Measurements from ENCODE around the gene KDM1A. TPM values are rescaled to one million over a fixed set of nuclear protein-coding genes. Genes with fewer than 3 reads are reported as not detected.

The KDM1A gene
- total RNA-seq, 1 experiment from 2014 or later: 245 TPM

DNA sequence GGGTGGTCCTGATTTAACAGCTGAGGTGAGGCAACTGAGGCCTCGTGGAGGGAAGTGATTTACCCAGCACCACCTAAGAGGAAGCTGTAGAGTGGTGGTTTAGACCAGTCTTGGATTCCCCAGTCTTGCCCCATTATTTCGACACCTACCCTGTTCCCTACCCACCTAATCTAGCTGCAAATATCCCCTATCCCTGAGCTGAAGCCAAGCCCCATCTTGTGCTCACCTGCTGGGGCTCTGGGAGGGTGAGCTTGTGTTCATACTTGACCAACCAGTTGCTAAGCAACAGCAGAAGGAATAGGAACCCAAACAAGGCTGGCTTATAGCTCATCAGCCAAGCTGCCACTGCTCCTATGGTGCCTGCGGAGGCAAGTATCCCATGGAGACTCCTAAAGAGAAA, 5.6 kb upstream of the KDM1A start:
- no peak for DNase-seq (ENCODE audit: low spot score)

GRCh38 chr1:23018661-23019093, 591 bp upstream of the KDM1A start:
- no peak for DNase-seq (ENCODE audit: low spot score)

- DNase-seq (ENCODE audit: low spot score): no peak
Observed at GRCh38 chr1:23019863-23020625, 776 bp downstream of the KDM1A start.

GRCh38 chr1:23020706-23021405, 1.6 kb downstream of the KDM1A start:
- no peak for DNase-seq (ENCODE audit: low spot score)

GRCh38 chr1:23021834-23022233, 2.6 kb downstream of the KDM1A start:
- no peak for DNase-seq (ENCODE audit: low spot score)

DNA sequence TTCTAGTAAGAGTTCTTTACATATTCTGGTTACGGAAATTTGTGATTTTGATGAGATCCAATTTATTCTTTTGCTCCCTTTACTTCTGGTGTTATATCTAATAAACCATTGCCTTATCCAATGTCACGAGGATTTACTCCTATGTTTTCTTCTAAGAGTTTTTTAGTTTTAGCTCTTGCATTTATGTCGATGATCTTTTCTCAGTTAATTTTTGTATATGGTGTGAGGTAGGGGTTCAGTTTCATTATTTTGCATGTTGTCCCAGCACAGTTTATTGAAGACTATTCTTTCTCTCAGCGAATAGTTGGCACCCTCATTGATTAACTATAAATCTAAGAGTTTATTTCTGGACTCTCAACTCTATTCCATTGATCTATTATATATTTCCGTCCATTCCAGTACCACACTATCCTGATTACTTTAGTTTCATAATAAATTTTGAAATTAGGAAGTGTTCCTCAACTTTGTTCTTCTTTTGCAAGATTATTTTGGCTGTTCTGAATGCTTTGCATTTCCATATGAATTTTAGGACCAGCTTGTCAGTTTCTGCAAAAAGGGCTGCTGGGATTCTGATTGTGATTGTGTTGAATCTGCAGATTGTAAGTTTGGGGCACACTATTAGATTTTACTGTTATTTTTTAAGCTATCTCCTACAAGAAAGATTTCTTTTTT, 4.0 kb downstream of the KDM1A start:
- no peak for DNase-seq (ENCODE audit: low spot score)

DNA sequence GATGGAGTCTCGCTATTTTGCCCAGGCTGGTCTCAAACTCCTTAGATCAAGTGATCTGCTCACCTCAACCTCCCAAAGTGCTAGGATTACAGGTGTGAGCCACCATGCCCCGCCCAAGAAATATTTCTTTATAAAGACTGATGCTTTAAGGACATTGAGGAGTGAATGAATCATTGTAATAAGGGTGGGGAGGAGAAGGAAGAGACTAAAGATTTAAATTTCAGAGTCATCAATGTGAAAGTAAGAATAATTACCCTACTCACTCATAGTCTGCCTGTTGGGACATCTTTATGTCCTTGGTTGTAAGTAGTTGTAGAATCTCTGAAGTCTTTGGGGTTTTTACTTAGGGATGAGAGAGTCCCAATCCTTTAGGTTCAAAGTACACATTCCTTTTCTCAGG, 7.3 kb downstream of the KDM1A start:
- no peak for DNase-seq (ENCODE audit: low spot score)

DNA sequence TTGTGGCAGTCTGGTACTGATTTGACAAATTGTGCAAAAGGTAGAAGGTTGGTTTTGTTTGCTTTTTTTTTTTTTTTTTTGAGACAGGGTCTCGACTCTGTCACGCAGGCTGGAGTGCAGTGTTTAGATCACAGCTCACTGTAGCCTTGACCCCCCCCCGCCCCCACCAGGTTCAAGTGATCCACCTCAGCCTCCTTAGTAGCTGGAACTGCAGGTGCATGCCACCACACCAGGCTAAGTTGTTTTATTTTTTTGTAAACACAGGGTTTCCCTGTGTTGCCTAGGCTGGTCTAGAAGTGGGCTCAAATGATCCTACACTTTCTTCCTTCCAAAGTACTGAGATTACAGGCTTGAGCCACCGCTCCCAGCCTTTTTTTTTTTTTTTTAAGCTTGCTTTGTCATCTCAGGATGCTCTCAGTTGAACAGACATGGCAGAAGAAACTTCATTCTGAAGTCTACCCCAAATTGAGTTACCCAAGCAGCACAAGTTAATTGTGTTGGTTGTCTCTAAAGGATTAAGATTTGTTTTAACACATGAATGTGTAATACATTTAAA, 8.2 kb downstream of the KDM1A start:
- DNase-seq (ENCODE audit: low spot score): no peak

DNA sequence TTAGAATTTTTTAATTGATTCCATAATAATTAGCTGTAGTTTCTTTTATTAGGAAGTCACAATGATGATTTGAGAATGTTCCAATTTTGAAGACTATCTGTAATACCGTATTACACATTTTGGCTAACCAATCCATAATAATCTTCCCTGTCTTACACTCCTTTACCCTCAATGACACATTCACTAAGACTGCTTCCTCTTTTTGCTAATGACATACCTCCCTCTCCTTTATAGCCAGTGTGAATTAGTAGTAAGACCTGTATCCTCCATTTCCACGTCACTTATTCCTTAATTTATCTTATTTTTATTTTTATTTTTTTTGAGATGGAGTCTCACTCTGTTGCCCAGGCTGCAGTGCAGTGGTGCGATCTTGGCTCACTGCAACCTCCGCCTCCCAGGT, 10.1 kb downstream of the KDM1A start:
- DNase-seq (ENCODE audit: low spot score): no peak

GRCh38 chr1:23035823-23036452, 16.7 kb downstream of the KDM1A start:
- no peak for DNase-seq (ENCODE audit: low spot score)

DNA sequence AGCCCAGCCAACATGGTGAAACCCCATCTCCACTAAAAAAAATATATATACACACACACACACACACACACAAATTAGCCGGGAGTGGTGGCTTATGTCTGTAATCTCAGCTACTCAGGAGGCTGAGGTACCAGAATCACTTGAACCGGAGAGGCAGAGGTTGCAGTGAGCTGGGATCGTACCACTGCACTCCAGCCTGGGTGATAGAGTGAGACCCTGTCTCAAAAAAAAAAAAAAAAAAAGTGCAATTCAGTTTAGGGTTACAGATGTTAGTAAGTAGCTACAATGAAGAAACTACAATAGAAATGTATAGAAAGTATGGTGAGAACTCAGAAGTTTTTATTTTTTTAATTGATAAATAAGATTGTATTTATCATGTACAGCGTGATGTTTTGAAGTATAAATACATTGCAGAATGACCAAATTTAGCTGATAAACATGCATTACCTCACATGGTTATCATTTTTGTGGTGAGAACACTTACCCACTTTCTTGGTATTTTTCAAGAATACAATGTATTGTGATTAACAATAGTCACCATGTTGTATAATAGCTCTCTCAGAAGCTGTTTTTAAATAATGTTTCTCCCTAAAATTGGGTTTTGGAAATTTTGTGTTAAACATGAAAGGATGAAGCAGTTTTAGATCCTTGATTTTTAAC, 17.9 kb downstream of the KDM1A start:
- no peak for DNase-seq (ENCODE audit: low spot score)

DNA sequence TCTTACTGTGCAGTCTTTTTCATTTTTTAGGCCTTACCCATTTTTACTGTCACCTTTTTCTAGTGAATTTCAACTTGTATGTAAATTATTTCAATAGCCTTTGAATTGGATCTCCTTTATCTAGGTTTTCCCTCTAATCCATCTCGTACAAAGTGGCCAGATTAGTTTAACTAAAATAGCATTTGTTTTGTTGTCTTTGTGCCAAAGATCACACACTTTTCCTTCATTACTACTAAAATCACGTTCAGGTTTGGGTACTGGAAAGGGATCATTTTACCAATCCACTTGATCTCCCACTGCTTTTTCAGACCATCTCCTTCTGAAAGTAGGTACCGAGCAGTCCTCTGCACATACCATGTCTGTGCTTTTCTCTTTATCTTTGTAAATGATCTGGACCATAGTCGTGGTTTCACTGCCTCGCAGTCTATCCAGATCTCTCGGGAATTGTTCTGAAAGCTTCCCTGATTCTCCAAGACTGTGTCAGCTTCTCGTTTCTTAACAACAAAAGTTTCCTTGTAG, 20.1 kb downstream of the KDM1A start:
- no peak for DNase-seq (ENCODE audit: low spot score)

DNA sequence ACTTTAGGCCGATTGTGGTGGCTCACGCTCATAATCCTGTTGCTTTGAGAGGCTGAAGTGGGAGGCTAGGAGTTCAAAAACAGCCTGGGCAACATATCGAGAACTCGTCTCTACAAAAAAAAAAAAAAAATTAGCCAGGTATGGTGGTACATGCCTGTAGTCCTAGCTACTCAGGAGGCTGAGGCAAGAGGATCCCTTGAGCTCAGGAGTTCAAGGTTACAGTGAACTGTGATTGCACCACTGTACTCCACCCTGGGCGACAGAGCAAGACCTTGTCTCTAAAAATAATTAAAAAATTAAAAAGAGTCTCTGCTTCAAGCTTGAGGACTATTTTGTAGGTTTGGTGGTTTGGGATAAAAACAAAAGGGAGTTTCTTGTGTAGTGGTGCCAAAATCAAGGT, 21.2 kb downstream of the KDM1A start:
- DNase-seq (ENCODE audit: low spot score): no peak

GRCh38 chr1:23044035-23044434, 24.8 kb downstream of the KDM1A start:
- DNase-seq (ENCODE audit: low spot score): no peak

- DNase-seq (ENCODE audit: low spot score): no peak
Observed at GRCh38 chr1:23050201-23050600, 30.9 kb downstream of the KDM1A start.

DNA sequence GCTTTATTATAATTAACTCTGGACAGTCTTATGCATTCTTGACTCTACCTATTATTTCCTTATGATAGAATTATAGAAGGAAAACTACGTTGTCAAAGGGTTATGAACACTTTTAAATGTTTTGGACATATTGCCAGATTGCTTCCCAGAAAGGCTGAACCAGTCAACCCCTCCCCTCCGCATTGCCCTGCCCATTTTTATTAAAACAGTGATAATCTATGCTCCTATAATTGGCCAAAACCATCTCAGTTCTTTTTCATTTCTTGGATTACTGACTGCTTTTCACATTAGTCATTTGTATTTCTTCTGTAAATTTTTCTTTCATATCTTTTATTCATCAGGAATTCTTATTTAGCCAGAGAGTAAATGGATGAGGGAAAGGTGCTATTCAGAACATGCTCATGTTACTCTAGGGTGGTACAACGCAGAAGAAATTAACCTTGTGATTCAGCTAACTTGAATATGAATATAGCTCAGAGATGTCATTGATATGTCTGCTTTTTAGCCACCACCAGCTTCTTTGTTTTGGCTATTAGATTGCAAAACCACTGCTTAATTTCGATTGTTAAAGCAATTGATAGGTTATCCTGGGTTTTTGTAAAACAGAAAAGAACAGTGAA, 32.1 kb downstream of the KDM1A start:
- no peak for DNase-seq (ENCODE audit: low spot score)

GRCh38 chr1:23057301-23057700, 38.0 kb downstream of the KDM1A start:
- no peak for DNase-seq (ENCODE audit: low spot score)

GRCh38 chr1:23062271-23062670, 43.0 kb downstream of the KDM1A start:
- no peak for DNase-seq (ENCODE audit: low spot score)

DNA sequence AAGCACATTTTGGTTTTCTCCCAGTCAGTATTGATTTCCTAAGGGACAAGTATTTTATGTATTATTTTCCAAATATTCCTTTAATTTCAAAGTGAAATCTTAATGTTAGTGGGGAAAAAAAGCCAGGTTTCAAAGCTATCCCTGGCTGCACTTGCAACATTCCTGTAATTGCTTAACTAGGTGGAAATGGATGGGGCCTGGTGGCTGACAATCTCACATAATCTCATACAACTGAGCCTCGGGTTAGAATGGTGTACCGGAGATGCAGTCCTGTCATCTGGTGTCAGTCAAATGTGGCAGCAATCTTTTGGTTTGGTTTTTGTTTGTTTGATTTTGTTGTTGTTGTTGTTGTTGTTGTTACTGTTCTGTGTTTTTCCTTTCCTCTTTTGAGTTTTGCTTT, 46.1 kb downstream of the KDM1A start:
- DNase-seq (ENCODE audit: low spot score): no peak

DNA sequence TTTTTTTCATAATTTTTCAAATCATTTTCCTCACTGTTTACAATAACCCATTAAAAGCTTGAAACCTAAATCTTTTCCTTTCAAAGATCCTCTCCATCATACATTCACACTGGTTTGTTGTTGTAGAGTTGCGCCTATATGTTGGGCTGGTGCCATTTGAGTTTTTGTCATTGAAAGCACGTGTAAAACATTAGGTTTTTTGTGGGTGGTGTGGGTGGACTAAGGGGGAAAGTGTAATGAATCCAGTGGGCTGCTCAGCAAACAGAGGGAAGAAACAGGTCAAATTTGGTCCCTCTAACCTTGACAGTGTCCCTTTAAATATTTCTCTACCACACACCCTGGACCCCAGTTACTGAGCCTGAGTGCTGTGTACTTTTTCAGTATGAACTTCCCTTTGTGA, 46.8 kb downstream of the KDM1A start:
- DNase-seq (ENCODE audit: low spot score): no peak

GRCh38 chr1:23069149-23069548, 49.9 kb downstream of the KDM1A start:
- DNase-seq (ENCODE audit: low spot score): no peak
